ENCODE results near the gene RLN1. TPM values are rescaled to one million over a fixed set of nuclear protein-coding genes. Genes with fewer than 3 reads are reported as not detected.

The RLN1 gene
- total and polyA plus RNA-seq, 2 experiments from 2014 or later = not detected

GRCh38 chr9:5301544-5301943, 38.1 kb downstream of the RLN1 start:
- in situ Hi-C loops (cut with MboI) = no loop called here
- 60 to 61% methylated on average over 4 of the region's 4 CpGs for WGBS, 2 experiments (ENCODE audit: low coverage in 1 of 2, low lambda C conversion rate in 2 of 2, missing lambda C conversion rate in 2 of 2)
- TF ChIP-seq EZH2phosphoT487 (IDR thresholded peaks at IDR 0.05; ENCODE audit: insufficient read depth, low read depth) (no peak), EZH2 (IDR thresholded peaks at IDR 0.05; ENCODE audit: insufficient read depth, poor library complexity, severe bottlenecking) (no peak)

GRCh38 chr9:5292141-5292540, 47.5 kb downstream of the RLN1 start:
- TF ChIP-seq EZH2 (IDR thresholded peaks at IDR 0.05; ENCODE audit: insufficient read depth, poor library complexity, severe bottlenecking) (no peak), EZH2phosphoT487 (IDR thresholded peaks at IDR 0.05; ENCODE audit: insufficient read depth, low read depth) (no peak)
- in situ Hi-C loops (cut with MboI) = no loop called here
- Histone ChIP-seq H2AFZ (no peak overlapping the region), H3K36me3 (ENCODE audit: low read depth) (no peaks in the 10 kb centered on the region), H3K9ac (no peak overlapping the region), H3K4me3 (no peak overlapping the region), H3K79me2 (ENCODE audit: insufficient read depth) (no peaks in the 10 kb centered on the region), H3K4me2 (ENCODE audit: unreplicated experiment) (no peak overlapping the region), H3F3A (ENCODE audit: insufficient read depth) (no peaks in the 10 kb centered on the region), H3K4me1 (ENCODE audit: insufficient read depth) (no peaks in the 10 kb centered on the region), H3K27me3 (replicated peaks; ENCODE audit: insufficient read depth) (peaks cover 20% of the 10 kb centered on the region), H3K9me3 (ENCODE audit: low read depth) (no peaks in the 10 kb centered on the region), H3K27ac (no peak overlapping the region), H3K9me2 (ENCODE audit: insufficient read depth) (no peaks in the 10 kb centered on the region), H4K20me1 (ENCODE audit: insufficient read depth) (no peaks in the 10 kb centered on the region)
- WGBS, 2 experiments (ENCODE audit: low coverage in 1 of 2, low lambda C conversion rate in 2 of 2, missing lambda C conversion rate in 2 of 2) = 65 to 72% methylated on average over 1 of the region's 1 CpG
- DNase-seq = no peak

More at GRCh38 chr9:5301544-5301943, 38.1 kb downstream of the RLN1 start:
- Histone ChIP-seq H2AFZ (no peak overlapping the region), H3K79me2 (ENCODE audit: insufficient read depth) (no peaks in the 10 kb centered on the region), H3K9me2 (ENCODE audit: insufficient read depth) (no peaks in the 10 kb centered on the region), H3K4me3 (no peak overlapping the region), H3K27me3 (replicated peaks; ENCODE audit: insufficient read depth) (peaks cover 14% of the 10 kb centered on the region; the same call in 1 of the 2 replicates), H3K36me3 (ENCODE audit: low read depth) (no peaks in the 10 kb centered on the region), H3F3A (ENCODE audit: insufficient read depth) (no peaks in the 10 kb centered on the region), H3K9ac (no peak overlapping the region), H4K20me1 (ENCODE audit: insufficient read depth) (no peaks in the 10 kb centered on the region), H3K9me3 (ENCODE audit: low read depth) (no peaks in the 10 kb centered on the region), H3K27ac (no peak overlapping the region), H3K4me2 (ENCODE audit: unreplicated experiment) (no peak overlapping the region), H3K4me1 (ENCODE audit: insufficient read depth) (no peaks in the 10 kb centered on the region)
- no peak for DNase-seq

GRCh38 chr9:5288591-5288990, 51.1 kb downstream of the RLN1 start:
- H3K9ac ChIP-seq = no peak overlapping the region
- no peaks in the 10 kb centered on the region for H3F3A ChIP-seq (ENCODE audit: insufficient read depth)
- peaks cover 20% of the 10 kb centered on the region for H3K27me3 ChIP-seq (replicated peaks; ENCODE audit: insufficient read depth)
- H3K4me1 ChIP-seq (ENCODE audit: insufficient read depth) = no peaks in the 10 kb centered on the region
- no peaks in the 10 kb centered on the region for H4K20me1 ChIP-seq (ENCODE audit: insufficient read depth)
- WGBS, 2 experiments (ENCODE audit: low coverage in 1 of 2, low lambda C conversion rate in 2 of 2, missing lambda C conversion rate in 2 of 2) = 50 to 59% methylated on average over 1 of the region's 1 CpG
- no peaks in the 10 kb centered on the region for H3K36me3 ChIP-seq (ENCODE audit: low read depth)
- in situ Hi-C loops (cut with MboI) = no loop called here
- no peaks in the 10 kb centered on the region for H3K79me2 ChIP-seq (ENCODE audit: insufficient read depth)
- H3K9me2 ChIP-seq (ENCODE audit: insufficient read depth) = no peaks in the 10 kb centered on the region
- H2AFZ ChIP-seq = no peak overlapping the region
- TF ChIP-seq EZH2 (IDR thresholded peaks at IDR 0.05; ENCODE audit: insufficient read depth, poor library complexity, severe bottlenecking) (no peak), EZH2phosphoT487 (IDR thresholded peaks at IDR 0.05; ENCODE audit: insufficient read depth, low read depth) (no peak)
- H3K9me3 ChIP-seq (ENCODE audit: low read depth) = no peaks in the 10 kb centered on the region
- no peak overlapping the region for H3K4me2 ChIP-seq (ENCODE audit: unreplicated experiment)
- DNase-seq = no peak
- H3K27ac ChIP-seq = no peak overlapping the region
- H3K4me3 ChIP-seq = no peak overlapping the region

DNA sequence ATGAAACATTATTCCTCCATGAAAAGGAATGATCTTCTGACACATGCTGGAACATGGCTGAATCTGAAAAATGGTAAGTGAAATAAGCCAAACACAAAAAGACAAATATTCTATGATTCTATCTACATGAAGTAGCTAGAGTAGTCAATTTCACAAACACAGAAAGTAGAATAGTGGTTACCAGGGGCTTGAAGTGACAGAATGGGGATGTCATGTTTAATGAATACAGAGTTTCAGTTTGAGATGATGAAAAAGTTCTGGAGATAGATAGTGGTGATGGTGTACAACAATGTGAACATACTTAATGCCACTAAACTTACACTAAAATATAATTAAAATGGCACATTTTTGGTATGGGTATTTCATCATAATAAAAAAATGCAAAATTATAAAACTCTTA, 53.4 kb downstream of the RLN1 start:
- no peak overlapping the region for H3K4me3 ChIP-seq
- TF ChIP-seq EZH2 (IDR thresholded peaks at IDR 0.05; ENCODE audit: insufficient read depth, poor library complexity, severe bottlenecking) = no peak
- TF ChIP-seq EZH2phosphoT487 (IDR thresholded peaks at IDR 0.05; ENCODE audit: insufficient read depth, low read depth) = no peak
- no peaks in the 10 kb centered on the region for H3K36me3 ChIP-seq (ENCODE audit: low read depth)
- no peak overlapping the region for H3K4me2 ChIP-seq (ENCODE audit: unreplicated experiment)
- H3K9me2 ChIP-seq (ENCODE audit: insufficient read depth) = no peaks in the 10 kb centered on the region
- no peaks in the 10 kb centered on the region for H3K4me1 ChIP-seq (ENCODE audit: insufficient read depth)
- H3K27ac ChIP-seq = no peak overlapping the region
- DNase-seq = no peak
- H4K20me1 ChIP-seq (ENCODE audit: insufficient read depth) = no peaks in the 10 kb centered on the region
- H3K9ac ChIP-seq = no peak overlapping the region
- H2AFZ ChIP-seq = no peak overlapping the region
- peaks cover 20% of the 10 kb centered on the region for H3K27me3 ChIP-seq (replicated peaks; ENCODE audit: insufficient read depth)
- in situ Hi-C loops (cut with MboI) = no loop called here
- no peaks in the 10 kb centered on the region for H3K9me3 ChIP-seq (ENCODE audit: low read depth)
- no peaks in the 10 kb centered on the region for H3F3A ChIP-seq (ENCODE audit: insufficient read depth)
- no peaks in the 10 kb centered on the region for H3K79me2 ChIP-seq (ENCODE audit: insufficient read depth)

Small RNA genes within 50 kb of the gene (small RNA-seq; reads per million reads assigned to genes)
- gene AL135786.1 (ENCODE audit: low read depth, low replicate concordance) (not detected), gene HMGN2P31 (ENCODE audit: low read depth, low replicate concordance) (not detected)

Other genes starting within 250 kb of the RLN1 start
- not detected in 2 replicates for gene INSL6, start 154.2 kb downstream of the RLN1 start, total RNA-seq (2014; rRNA removed; shearing (Covaris generic))
- gene INSL6, start 154.2 kb downstream of the RLN1 start, polyA plus RNA-seq (2016; fragmentation: Nextera tagmentation; extraction: Ambion mirVana) = not detected in 2 replicates
- not detected in 2 replicates for gene INSL4, start 108.5 kb downstream of the RLN1 start, total RNA-seq (2014; rRNA removed; shearing (Covaris generic))
- not detected in 2 replicates for gene INSL4, start 108.5 kb downstream of the RLN1 start, polyA plus RNA-seq (2016; fragmentation: Nextera tagmentation; extraction: Ambion mirVana)
- not detected in 2 replicates for gene RLN2, start 35.2 kb downstream of the RLN1 start, total RNA-seq (2014; rRNA removed; shearing (Covaris generic))
- gene RLN2, start 35.2 kb downstream of the RLN1 start, polyA plus RNA-seq (2016; fragmentation: Nextera tagmentation; extraction: Ambion mirVana) = not detected in 2 replicates
- 12.9 and 28.3 TPM in 2 replicates for gene PLGRKT, start 98.0 kb upstream of the RLN1 start, total RNA-seq (2014; rRNA removed; shearing (Covaris generic))
- 35.5 and 40.3 TPM in 2 replicates for gene PLGRKT, start 98.0 kb upstream of the RLN1 start, polyA plus RNA-seq (2016; fragmentation: Nextera tagmentation; extraction: Ambion mirVana)
- 4.2 and 4.3 TPM in 2 replicates for gene CD274, start 110.7 kb upstream of the RLN1 start, total RNA-seq (2014; rRNA removed; shearing (Covaris generic))
- gene CD274, start 110.7 kb upstream of the RLN1 start, polyA plus RNA-seq (2016; fragmentation: Nextera tagmentation; extraction: Ambion mirVana) = 3.6 and 5.2 TPM in 2 replicates
- gene PDCD1LG2, start 170.7 kb upstream of the RLN1 start, total RNA-seq (2014; rRNA removed; shearing (Covaris generic)) = 34.7 and 36.8 TPM in 2 replicates
- 31.7 and 33.5 TPM in 2 replicates for gene PDCD1LG2, start 170.7 kb upstream of the RLN1 start, polyA plus RNA-seq (2016; fragmentation: Nextera tagmentation; extraction: Ambion mirVana)

Data from GM23248 (cell line).